ENCODE data around the gene DYNLL2.
A peak's percentile ranks its signal among the peaks of the same experiment; 100 is the strongest.

DYNLL2 gene

GRCh38 chr17:58083491-58084316, 485 bp downstream of the DYNLL2 start:
- H3F3A ChIP-seq (ENCODE audit: low read depth) = no peaks in the 10 kb centered on the region
- peaks cover 54% of the 10 kb centered on the region for H3K79me2 ChIP-seq (ENCODE audit: insufficient read depth, low read length)
- peaks cover 48% of the 10 kb centered on the region for H3K4me1 ChIP-seq (ENCODE audit: insufficient read depth, low read length, poor library complexity, severe bottlenecking)
- peaks cover 3% of the 10 kb centered on the region for H3K27me3 ChIP-seq (ENCODE audit: insufficient read depth, low read length, poor library complexity, severe bottlenecking)
- peaks cover 16% of the 10 kb centered on the region; the same call in 1 of the 2 replicates for H3K36me3 ChIP-seq (ENCODE audit: insufficient read depth, low read length)
- H3K9me3 ChIP-seq (ENCODE audit: insufficient read depth, low read depth, low read length) = no peaks in the 10 kb centered on the region
- no peaks in the 10 kb centered on the region for H3K9me2 ChIP-seq (replicated peaks; ENCODE audit: low read depth, low read length)
- peak overlapping the region; percentile 93 for H3K4me2 ChIP-seq (ENCODE audit: low read depth, low read length, poor library complexity, severe bottlenecking)
- no peak overlapping the region for H2AFZ ChIP-seq (ENCODE audit: low read length)
- peak overlapping the region; percentile 92 for H3K4me3 ChIP-seq (ENCODE audit: low read length, poor library complexity, severe bottlenecking)
- peaks cover 52% of the 10 kb centered on the region for H4K20me1 ChIP-seq (ENCODE audit: insufficient read depth, low read length, poor library complexity, severe bottlenecking)
- no peak for TF ChIP-seq EZH2phosphoT487 (IDR thresholded peaks at IDR 0.05; ENCODE audit: borderline replicate concordance)
- peak overlapping the region; percentile 82 for H3K9ac ChIP-seq (ENCODE audit: low read depth, low read length, poor library complexity, severe bottlenecking)

GRCh38 chr17:58084317-58084981, 1.2 kb downstream of the DYNLL2 start:
- peaks cover 22% of the 10 kb centered on the region; the same call in 1 of the 2 replicates for H3K36me3 ChIP-seq (ENCODE audit: insufficient read depth, low read length)
- peaks cover 59% of the 10 kb centered on the region for H4K20me1 ChIP-seq (ENCODE audit: insufficient read depth, low read length, poor library complexity, severe bottlenecking)
- H3K4me3 ChIP-seq (ENCODE audit: low read length, poor library complexity, severe bottlenecking) = peak overlapping the region; percentile 92
- H3K9ac ChIP-seq (ENCODE audit: low read depth, low read length, poor library complexity, severe bottlenecking) = peak overlapping the region; percentile 82
- peaks cover 49% of the 10 kb centered on the region for H3K4me1 ChIP-seq (ENCODE audit: insufficient read depth, low read length, poor library complexity, severe bottlenecking)
- no peak overlapping the region for H2AFZ ChIP-seq (ENCODE audit: low read length)
- H3K27me3 ChIP-seq (ENCODE audit: insufficient read depth, low read length, poor library complexity, severe bottlenecking) = peaks cover 3% of the 10 kb centered on the region
- no peak for TF ChIP-seq EZH2phosphoT487 (IDR thresholded peaks at IDR 0.05; ENCODE audit: borderline replicate concordance)
- TF ChIP-seq CTCF (conservative IDR thresholded peaks at IDR 0.05; ENCODE audit: low read length) = peak; percentile 71
- no peaks in the 10 kb centered on the region for H3K9me2 ChIP-seq (replicated peaks; ENCODE audit: low read depth, low read length)
- peaks cover 61% of the 10 kb centered on the region for H3K79me2 ChIP-seq (ENCODE audit: insufficient read depth, low read length)
- peak overlapping the region; percentile 93 for H3K4me2 ChIP-seq (ENCODE audit: low read depth, low read length, poor library complexity, severe bottlenecking)
- no peaks in the 10 kb centered on the region for H3F3A ChIP-seq (ENCODE audit: low read depth)
- no peaks in the 10 kb centered on the region for H3K9me3 ChIP-seq (ENCODE audit: insufficient read depth, low read depth, low read length)

GRCh38 chr17:58085039-58085715, 2.0 kb downstream of the DYNLL2 start:
- peak overlapping the region; percentile 49 for H3K9ac ChIP-seq (ENCODE audit: low read depth, low read length, poor library complexity, severe bottlenecking)
- H3K9me2 ChIP-seq (replicated peaks; ENCODE audit: low read depth, low read length) = no peaks in the 10 kb centered on the region
- H3K4me3 ChIP-seq (ENCODE audit: low read length, poor library complexity, severe bottlenecking) = peak overlapping the region; percentile 92
- peaks cover 68% of the 10 kb centered on the region for H3K79me2 ChIP-seq (ENCODE audit: insufficient read depth, low read length)
- H4K20me1 ChIP-seq (ENCODE audit: insufficient read depth, low read length, poor library complexity, severe bottlenecking) = peaks cover 66% of the 10 kb centered on the region
- TF ChIP-seq CTCF (conservative IDR thresholded peaks at IDR 0.05; ENCODE audit: low read length) (no peak), EZH2phosphoT487 (IDR thresholded peaks at IDR 0.05; ENCODE audit: borderline replicate concordance) (no peak)
- H3K4me1 ChIP-seq (ENCODE audit: insufficient read depth, low read length, poor library complexity, severe bottlenecking) = peaks cover 57% of the 10 kb centered on the region
- H3K36me3 ChIP-seq (ENCODE audit: insufficient read depth, low read length) = peaks cover 29% of the 10 kb centered on the region; the same call in 1 of the 2 replicates
- peaks cover 3% of the 10 kb centered on the region for H3K27me3 ChIP-seq (ENCODE audit: insufficient read depth, low read length, poor library complexity, severe bottlenecking)
- H3K4me2 ChIP-seq (ENCODE audit: low read depth, low read length, poor library complexity, severe bottlenecking) = peak overlapping the region; percentile 93
- no peak overlapping the region for H2AFZ ChIP-seq (ENCODE audit: low read length)
- H3K9me3 ChIP-seq (ENCODE audit: insufficient read depth, low read depth, low read length) = no peaks in the 10 kb centered on the region
- no peaks in the 10 kb centered on the region for H3F3A ChIP-seq (ENCODE audit: low read depth)

All from Loucy (cell line).